NCI-H446 (cell line): ENCODE measurements around the gene TLCD2.
"Not testable (repeated sequence)": the region's sequence is repeated elsewhere in the genome, so short reads cannot be mapped to it uniquely, and the experiment has no call there.

ENCODE experiments used
- DNase-seq, 2 experiments: peaks; one replicate each; lab custom pipeline; 2025; lab: John Stamatoyannopoulos, UW

Gene TLCD2

DNA sequence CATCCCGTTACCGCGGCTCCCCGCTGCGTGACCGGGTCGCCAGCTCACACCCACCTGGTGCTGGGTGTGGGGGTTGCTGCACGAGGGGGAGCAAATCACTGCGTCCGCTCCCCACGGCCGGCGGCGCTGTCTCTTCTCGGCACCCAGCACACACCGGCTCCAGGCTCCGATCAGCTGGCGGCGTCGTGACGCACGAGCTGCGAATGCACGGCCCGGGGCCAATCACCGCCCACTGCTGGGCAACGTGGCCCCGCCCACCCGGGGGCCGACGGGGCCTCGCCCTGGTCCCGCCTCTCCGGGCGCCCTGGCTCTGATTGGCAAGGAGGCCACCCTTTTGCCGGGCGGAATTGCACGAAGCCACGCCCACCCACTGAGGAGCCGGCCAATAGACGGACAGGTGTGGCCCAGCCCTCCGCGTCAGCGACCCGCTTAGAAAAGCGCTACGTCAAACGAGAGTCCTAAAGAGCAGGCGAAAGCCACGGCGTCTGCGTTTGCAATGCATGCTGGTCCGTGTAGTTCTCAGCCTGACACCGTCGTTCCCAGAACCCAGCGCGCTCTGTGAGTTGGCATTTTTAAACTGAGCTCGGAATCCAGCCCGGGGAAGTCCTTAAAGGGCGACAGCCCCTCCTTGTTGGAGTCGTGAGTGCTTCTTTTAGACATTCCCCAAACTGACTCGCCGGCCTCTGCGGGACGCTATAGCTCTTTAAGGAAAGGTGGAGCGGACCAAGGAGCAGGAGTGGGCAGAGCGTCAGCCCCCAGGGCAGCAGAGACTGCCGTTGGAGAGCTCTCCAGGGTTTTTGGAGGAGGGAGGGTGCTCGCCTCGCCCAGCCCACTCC lies 6.1 kb upstream of the TLCD2 start:
- peak; percentile 99 for DNase-seq

DNA sequence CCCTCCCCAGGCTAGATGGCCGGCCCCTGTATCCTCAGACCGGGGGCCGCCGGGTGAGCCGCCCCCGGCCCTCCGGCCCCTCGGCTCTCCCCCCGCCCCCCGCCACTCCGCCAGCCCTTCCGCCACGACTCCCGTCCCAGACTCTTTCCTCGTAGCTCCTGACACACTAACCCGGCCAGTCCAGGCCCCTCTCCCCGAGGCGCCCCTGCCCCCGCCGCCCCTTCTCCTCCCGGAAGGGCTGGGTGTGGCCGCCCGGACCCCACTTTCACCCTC lies 5.6 kb upstream of the TLCD2 start:
- no peak for DNase-seq

- DNase-seq: peak; percentile 27 to 46
These were observed 5.0 kb upstream of the TLCD2 start for GRCh38 chr17:1714980-1715802.

- DNase-seq: peak; percentile 86 to 92
These were observed 4.3 kb upstream of the TLCD2 start for GRCh38 chr17:1714427-1714979.

- DNase-seq: no peak
These were observed 3.8 kb upstream of the TLCD2 start for GRCh38 chr17:1713878-1714426.

- DNase-seq: no peak
These were observed 3.1 kb upstream of the TLCD2 start for GRCh38 chr17:1713160-1713877.

GRCh38 chr17:1712271-1712670 lies 2.1 kb upstream of the TLCD2 start:
- DNase-seq: no peak

DNA sequence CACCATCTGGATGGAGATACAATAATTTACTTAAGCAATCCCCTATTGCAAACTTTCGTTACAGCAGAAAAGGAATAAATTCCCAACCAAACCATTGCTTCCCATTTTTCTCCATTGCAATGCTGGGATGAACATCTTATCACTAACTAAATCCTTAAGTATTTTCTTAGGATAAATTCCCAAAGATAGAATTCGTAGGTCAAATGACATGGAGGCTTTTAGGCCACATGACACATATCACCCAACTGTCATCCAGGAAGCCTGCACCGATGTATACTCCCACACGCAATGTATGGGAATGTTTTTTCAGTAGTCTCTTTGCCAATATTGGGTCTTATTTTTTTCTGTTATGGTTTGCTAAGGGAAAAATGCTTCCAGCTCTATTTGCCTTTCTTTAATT lies 1.6 kb upstream of the TLCD2 start:
- no peak for DNase-seq

GRCh38 chr17:1710807-1711553 lies 803 bp upstream of the TLCD2 start:
- no peak for DNase-seq

- DNase-seq: no peak
These were observed 700 bp downstream of the TLCD2 start for GRCh38 chr17:1709403-1709951.

DNA sequence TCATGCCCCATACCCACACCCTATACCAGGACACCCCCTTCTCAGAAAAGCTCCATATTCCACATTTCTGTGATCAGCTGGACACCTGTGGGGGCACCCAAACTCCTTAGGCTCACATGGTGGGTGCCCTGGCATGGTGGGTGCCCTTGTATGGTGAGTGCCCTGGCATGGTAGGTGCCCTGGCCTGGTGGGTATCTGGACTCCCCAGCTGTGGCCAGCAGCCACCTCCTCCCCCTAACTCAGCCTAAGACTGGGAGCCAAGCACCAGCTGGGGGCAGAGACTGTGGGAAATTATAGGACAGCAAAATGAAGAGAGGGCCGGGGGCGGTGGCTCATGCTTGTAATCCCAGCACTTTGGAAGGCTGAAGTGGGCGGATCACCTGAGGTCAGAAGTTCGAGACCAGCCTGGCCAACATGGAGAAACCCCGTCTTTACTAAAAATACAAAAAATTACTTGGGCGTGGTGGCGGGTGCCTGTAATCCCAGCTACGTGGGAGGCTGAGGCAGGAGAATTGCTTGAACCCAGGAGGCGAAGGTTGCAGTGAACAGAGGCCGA lies 1.3 kb downstream of the TLCD2 start:
- not testable (repeated sequence) for DNase-seq

GRCh38 chr17:1707107-1707506 lies 3.1 kb downstream of the TLCD2 start:
- DNase-seq: no peak

- no peak for DNase-seq
These were observed 5.2 kb downstream of the TLCD2 start for GRCh38 chr17:1705004-1705403.

- no peak for DNase-seq
These were observed 7.1 kb downstream of the TLCD2 start for GRCh38 chr17:1703063-1703462.

DNA sequence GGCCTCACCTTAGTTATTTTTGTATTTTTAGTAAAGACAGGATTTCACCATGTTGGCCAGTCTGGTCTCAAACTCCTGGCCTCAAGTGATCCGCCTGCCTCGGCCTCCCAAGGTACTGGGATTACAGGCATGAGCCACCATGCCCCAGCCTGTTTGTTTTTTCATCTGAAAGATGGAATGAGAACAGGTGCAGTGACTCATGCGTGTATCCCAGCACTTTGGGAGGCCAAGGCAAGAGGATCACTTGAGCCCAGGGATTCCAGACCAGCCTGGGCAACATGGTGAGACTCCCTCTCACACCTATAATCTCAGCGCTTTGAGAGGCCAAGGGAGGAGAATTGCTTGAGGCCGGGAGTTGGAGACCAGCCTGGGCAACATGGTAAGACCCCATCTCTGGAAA lies 10.3 kb downstream of the TLCD2 start:
- DNase-seq: not testable (repeated sequence)

DNA sequence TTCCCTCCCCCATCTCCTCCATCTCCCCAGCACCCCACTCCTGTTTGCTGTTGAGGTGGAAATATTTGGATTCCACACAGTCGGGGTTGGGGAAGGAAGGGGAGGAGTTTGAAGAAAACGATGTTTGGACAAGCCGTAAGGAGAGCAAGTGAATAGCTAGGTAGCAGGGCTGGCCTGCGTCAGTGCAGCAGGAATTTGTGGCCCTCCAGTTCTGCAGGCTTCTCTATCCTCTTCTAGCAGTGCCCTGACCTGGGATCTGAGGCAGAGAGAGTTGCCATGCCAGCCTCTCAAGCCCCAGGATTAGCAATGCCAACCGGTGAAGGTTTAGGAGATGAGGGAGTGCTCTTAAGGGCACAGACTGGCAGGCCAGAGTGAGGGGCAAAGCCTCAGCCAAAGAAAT lies 12.5 kb downstream of the TLCD2 start:
- DNase-seq: no peak

GRCh38 chr17:1695365-1695764 lies 14.8 kb downstream of the TLCD2 start:
- DNase-seq: no peak

DNA sequence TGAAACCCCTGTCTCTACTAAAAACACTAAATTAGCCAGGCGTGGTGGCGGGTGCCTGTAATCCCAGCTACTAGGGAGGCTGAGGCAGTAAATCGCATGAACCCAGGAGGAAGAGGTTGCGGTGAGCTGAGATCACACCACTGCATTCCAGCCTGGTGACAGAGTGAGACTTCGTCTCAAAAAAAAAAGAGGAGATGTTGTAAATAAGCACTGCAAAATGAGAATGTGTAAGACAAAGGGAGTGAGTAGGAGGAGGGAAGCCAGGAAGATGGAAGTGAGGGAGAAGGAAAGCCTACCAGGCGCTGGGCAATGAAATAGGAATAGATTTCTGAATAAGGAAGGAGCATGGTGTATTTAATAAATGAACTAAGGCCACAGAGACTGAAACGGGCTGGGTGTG lies 16.8 kb downstream of the TLCD2 start:
- DNase-seq: no peak

DNA sequence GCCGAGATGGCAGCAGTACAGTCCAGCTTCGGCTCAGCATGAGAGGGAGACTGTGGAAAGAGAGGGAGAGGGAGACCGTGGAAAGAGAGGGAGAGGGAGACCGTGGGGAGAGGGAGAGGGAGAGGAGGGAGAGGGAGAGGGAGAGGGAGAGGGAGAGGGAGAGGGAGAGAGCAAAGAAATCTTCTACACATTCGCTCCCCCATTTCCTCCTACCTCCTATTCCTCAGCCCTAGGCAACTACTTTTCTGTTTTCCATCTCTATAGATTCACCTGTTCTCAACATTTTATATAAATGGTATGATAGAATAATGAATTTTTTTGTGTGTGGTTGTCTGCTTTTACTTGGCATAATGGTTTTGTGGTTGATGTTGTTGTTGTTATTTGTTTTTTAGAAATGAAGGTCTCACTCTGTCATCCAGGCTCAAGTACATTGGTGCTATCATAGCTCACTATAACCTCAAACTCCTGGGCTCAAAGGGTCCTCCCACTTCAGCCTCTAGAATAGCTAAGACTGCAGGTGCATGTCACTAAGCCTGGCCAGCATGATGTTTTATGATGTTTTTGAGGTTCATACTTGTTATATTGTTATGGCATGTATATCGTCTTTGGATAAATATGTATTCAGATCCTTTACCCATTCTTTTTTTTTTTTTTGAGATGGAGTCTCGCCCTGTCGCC lies 19.5 kb downstream of the TLCD2 start:
- no peak for DNase-seq

- not testable (repeated sequence) for DNase-seq
These were observed 21.8 kb downstream of the TLCD2 start for GRCh38 chr17:1688405-1688804.
